PFSK-1 (cell line): ENCODE measurements around the gene ARHGAP25.

Experiments used
- FOXP2 ChIP-seq: optimal IDR thresholded peaks from 2 replicates; pipeline ENCODE3; 2011; ENCODE audit warnings: borderline replicate concordance, control low read depth, inconsistent platforms; ENCODE audit not compliant: insufficient read depth; ENCODE audit errors: extremely low read length, extremely low read depth
- POLR2AphosphoS5 ChIP-seq: IDR thresholded peaks from 2 replicates; pipeline ENCODE4 v1.6.1; 2012; ENCODE audit warnings: low read depth, mild to moderate bottlenecking, control low read depth, low read length, moderate library complexity
- REST ChIP-seq, 2 experiments: IDR thresholded peaks; 2 replicates each; pipeline versions ENCODE4 v1.6.1 to v1.8.0; 2011 to 2012; ENCODE audit warnings: low read depth in 2 of 2, low read length in 2 of 2, control low read depth in 1 of 2, inconsistent platforms in 1 of 2, mild to moderate bottlenecking in 1 of 2, moderate library complexity in 1 of 2; ENCODE audit not compliant: insufficient read depth in 1 of 2
- SIN3A ChIP-seq: IDR thresholded peaks from 2 replicates; pipeline ENCODE4 v1.6.1; 2012; ENCODE audit warnings: mild to moderate bottlenecking, low read length, moderate library complexity, borderline replicate concordance; ENCODE audit not compliant: insufficient read depth
- TAF1 ChIP-seq: IDR thresholded peaks from 2 replicates; pipeline ENCODE4 v1.6.1; 2012; ENCODE audit warnings: low read length, control low read depth, borderline replicate concordance; ENCODE audit not compliant: insufficient read depth

ARHGAP25 gene

GRCh38 chr2:68865108-68865507 is 130.5 kb downstream of the ARHGAP25 start:
- TF ChIP-seq POLR2AphosphoS5: no peak
- no peak for TF ChIP-seq SIN3A
- TF ChIP-seq TAF1: no peak
- no peak for TF ChIP-seq FOXP2
- TF ChIP-seq REST (IDR thresholded peaks at IDR 0.05; ENCODE audit: insufficient read depth in 1 of 2, low read depth in 2 of 2, low read length in 2 of 2): no peak

GRCh38 chr2:68870215-68870614 is 135.6 kb downstream of the ARHGAP25 start:
- TF ChIP-seq SIN3A (no peak), TAF1 (no peak), FOXP2 (no peak)

- no peak for TF ChIP-seq SIN3A
- no peak for TF ChIP-seq TAF1
- no peak for TF ChIP-seq POLR2AphosphoS5
- no peak for TF ChIP-seq REST (IDR thresholded peaks at IDR 0.05; ENCODE audit: insufficient read depth in 1 of 2, low read depth in 2 of 2, low read length in 2 of 2)
- no peak for TF ChIP-seq FOXP2
Measured at GRCh38 chr2:68871159-68871764, 136.7 kb downstream of the ARHGAP25 start, which contains the start of gene BMP10. BMP10 (minus strand) TSS chr2:68871397; CDS start chr2:68871358, 39 bp downstream.
